ENCODE measurements around the gene SEMA3C.

SEMA3C gene

GRCh38 chr7:80703272-80703671 is 215.6 kb downstream of the SEMA3C start:
- H3K27ac ChIP-seq (replicated peaks; ENCODE audit: low read length), result no peak overlapping the region
- no peaks in the 10 kb centered on the region for H3K36me3 ChIP-seq (replicated peaks in 1 of 2; ENCODE audit: control insufficient read depth in 2 of 2, insufficient read depth in 2 of 2, low read length in 2 of 2)

DNA sequence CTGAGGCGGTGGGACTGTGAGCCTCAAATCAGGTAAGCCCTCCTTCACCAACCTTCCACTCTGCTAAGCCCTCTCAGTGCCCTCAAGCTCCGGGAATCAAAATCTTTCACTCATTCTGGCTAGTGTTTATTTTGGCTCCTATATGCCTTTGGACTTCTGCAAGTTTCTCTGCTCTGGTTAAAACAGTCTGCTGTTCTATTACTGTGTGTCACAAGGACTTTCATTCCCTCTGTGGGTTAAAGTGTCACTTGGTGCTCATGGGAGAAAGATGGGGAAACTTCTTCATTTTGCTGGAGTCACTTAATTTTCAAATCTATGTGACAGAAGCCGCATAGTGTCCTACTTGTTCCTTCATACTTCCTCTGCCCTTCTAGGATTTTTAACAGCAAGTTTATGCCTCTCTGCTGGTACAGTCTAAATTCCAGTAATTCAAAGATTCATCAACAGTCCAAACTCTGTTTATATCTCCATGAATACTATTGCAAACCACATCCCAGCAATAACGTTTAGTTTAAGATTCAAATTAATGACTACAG is 219.1 kb downstream of the SEMA3C start:
- Histone ChIP-seq H3K4ac (ENCODE audit: low read length) (no peak overlapping the region), H3K4me1 (ENCODE audit: control insufficient read depth in 2 of 2, insufficient read depth in 1 of 2, low read depth in 1 of 2, low read length in 2 of 2) (peaks cover 0 to 11% of the 10 kb centered on the region in 2 donors), H3K18ac (ENCODE audit: low read length) (no peak overlapping the region), H2BK5ac (ENCODE audit: low read length) (no peak overlapping the region), H2BK120ac (ENCODE audit: low read depth, low read length) (no peak overlapping the region), H2AFZ (ENCODE audit: low read length) (peak overlapping the region; percentile 71), H3K23ac (ENCODE audit: low read depth, low read length, poor library complexity) (no peak overlapping the region), H3K36me3 (replicated peaks in 1 of 2; ENCODE audit: control insufficient read depth in 2 of 2, insufficient read depth in 2 of 2, low read length in 2 of 2) (no peaks in the 10 kb centered on the region), H4K8ac (ENCODE audit: low read depth, low read length) (no peak overlapping the region), H4K91ac (ENCODE audit: low read depth, low read length, poor library complexity) (no peak overlapping the region), H3K27ac (replicated peaks; ENCODE audit: low read length) (no peak overlapping the region), H3K9me3 (replicated peaks in 1 of 2; ENCODE audit: control insufficient read depth in 2 of 2, insufficient read depth in 1 of 2, low read depth in 1 of 2, low read length in 2 of 2) (peaks cover 0 to under 1% of the 10 kb centered on the region in 2 donors), H3K14ac (ENCODE audit: low read length) (no peak overlapping the region), H3K9ac (ENCODE audit: low read depth, low read length, poor library complexity) (no peak overlapping the region), H2AK5ac (ENCODE audit: low read depth, low read length) (no peak overlapping the region), H3K79me1 (ENCODE audit: low read depth, low read length) (no peaks in the 10 kb centered on the region), H2BK12ac (ENCODE audit: low read length) (no peak overlapping the region), H3K4me2 (ENCODE audit: insufficient read depth, low read length, poor library complexity, severe bottlenecking) (no peak overlapping the region), H2BK15ac (ENCODE audit: low read length) (no peak overlapping the region), H3K27me3 (ENCODE audit: control insufficient read depth in 3 of 3, insufficient read depth in 3 of 3, low read depth in 1 of 3, low read length in 3 of 3) (no peaks in the 10 kb centered on the region), H3K4me3 (ENCODE audit: low read length in 2 of 2) (no peak overlapping the region)
- WGBS, 2 donors (ENCODE audit: extremely low coverage in 2 of 2, insufficient read length in 2 of 2, insufficient replicate concordance in 1 of 2), result no CpG with 5 or more reads among the region's 4 CpGs
- no peak for DNase-seq (ENCODE audit: low spot score)

More at GRCh38 chr7:80703272-80703671, 215.6 kb downstream of the SEMA3C start:
- no peak overlapping the region for H2BK5ac ChIP-seq (ENCODE audit: low read length)
- no peak overlapping the region for H2BK15ac ChIP-seq (ENCODE audit: low read length)
- WGBS, 2 donors (ENCODE audit: extremely low coverage in 2 of 2, insufficient read length in 2 of 2, insufficient replicate concordance in 1 of 2), result no CpG with 5 or more reads among the region's 1 CpG
- H3K18ac ChIP-seq (ENCODE audit: low read length), result no peak overlapping the region
- no peak for DNase-seq (ENCODE audit: low spot score)
- no peaks in the 10 kb centered on the region for H3K79me1 ChIP-seq (ENCODE audit: low read depth, low read length)
- H3K4ac ChIP-seq (ENCODE audit: low read length), result no peak overlapping the region
- peaks cover 0 to 11% of the 10 kb centered on the region in 2 donors for H3K4me1 ChIP-seq (ENCODE audit: control insufficient read depth in 2 of 2, insufficient read depth in 1 of 2, low read depth in 1 of 2, low read length in 2 of 2)
- H3K14ac ChIP-seq (ENCODE audit: low read length), result no peak overlapping the region
- no peak overlapping the region for H3K4me3 ChIP-seq (ENCODE audit: low read length in 2 of 2)
- no peaks in the 10 kb centered on the region for H3K9me3 ChIP-seq (replicated peaks in 1 of 2; ENCODE audit: control insufficient read depth in 2 of 2, insufficient read depth in 1 of 2, low read depth in 1 of 2, low read length in 2 of 2)
- no peak overlapping the region for H2BK120ac ChIP-seq (ENCODE audit: low read depth, low read length)
- no peak overlapping the region for H4K91ac ChIP-seq (ENCODE audit: low read depth, low read length, poor library complexity)
- no peak overlapping the region for H2AFZ ChIP-seq (ENCODE audit: low read length)
- no peak overlapping the region for H2AK5ac ChIP-seq (ENCODE audit: low read depth, low read length)
- H3K9ac ChIP-seq (ENCODE audit: low read depth, low read length, poor library complexity), result no peak overlapping the region
- no peak overlapping the region for H3K4me2 ChIP-seq (ENCODE audit: insufficient read depth, low read length, poor library complexity, severe bottlenecking)
- no peak overlapping the region for H3K23ac ChIP-seq (ENCODE audit: low read depth, low read length, poor library complexity)
- no peak overlapping the region for H2BK12ac ChIP-seq (ENCODE audit: low read length)
- no peaks in the 10 kb centered on the region for H3K27me3 ChIP-seq (ENCODE audit: control insufficient read depth in 3 of 3, insufficient read depth in 3 of 3, low read depth in 1 of 3, low read length in 3 of 3)
- H4K8ac ChIP-seq (ENCODE audit: low read depth, low read length), result no peak overlapping the region

DNA sequence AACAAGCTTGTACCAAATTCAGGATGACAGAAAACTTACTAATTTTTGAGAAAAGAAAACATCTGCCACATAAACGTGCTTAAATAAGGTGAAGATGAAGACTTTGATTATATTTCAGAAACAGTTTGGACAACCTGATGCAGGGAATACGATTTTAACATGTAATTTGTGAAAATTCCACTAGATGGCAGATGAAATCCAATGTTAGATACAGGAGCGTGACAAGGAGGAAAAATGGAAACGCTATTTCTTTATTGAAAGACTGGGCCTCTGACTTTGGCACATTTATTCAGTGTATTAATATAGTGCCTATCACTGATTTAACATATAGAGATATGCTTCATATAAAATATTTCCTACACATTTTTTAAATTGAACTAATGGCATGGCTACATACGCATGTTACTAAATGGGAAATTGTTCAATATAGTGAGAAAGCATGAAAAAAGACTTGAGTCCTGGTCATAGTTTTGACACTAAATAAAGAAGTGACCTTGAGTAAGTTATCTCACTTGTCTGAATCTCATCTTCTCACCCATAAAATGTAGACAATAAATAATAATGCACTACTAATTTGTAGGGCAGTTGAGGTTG is 219.7 kb downstream of the SEMA3C start:
- Histone ChIP-seq H2BK15ac (ENCODE audit: low read length) (no peak overlapping the region), H2BK120ac (ENCODE audit: low read depth, low read length) (no peak overlapping the region), H2AK5ac (ENCODE audit: low read depth, low read length) (no peak overlapping the region), H3K79me1 (ENCODE audit: low read depth, low read length) (no peaks in the 10 kb centered on the region), H3K23ac (ENCODE audit: low read depth, low read length, poor library complexity) (no peak overlapping the region), H3K4me2 (ENCODE audit: insufficient read depth, low read length, poor library complexity, severe bottlenecking) (no peak overlapping the region), H3K9me3 (replicated peaks in 1 of 2; ENCODE audit: control insufficient read depth in 2 of 2, insufficient read depth in 1 of 2, low read depth in 1 of 2, low read length in 2 of 2) (peaks cover 0 to 2% of the 10 kb centered on the region in 2 donors), H3K18ac (ENCODE audit: low read length) (no peak overlapping the region), H3K9ac (ENCODE audit: low read depth, low read length, poor library complexity) (no peak overlapping the region), H4K8ac (ENCODE audit: low read depth, low read length) (no peak overlapping the region), H3K36me3 (replicated peaks in 1 of 2; ENCODE audit: control insufficient read depth in 2 of 2, insufficient read depth in 2 of 2, low read length in 2 of 2) (no peaks in the 10 kb centered on the region), H3K4me3 (ENCODE audit: low read length in 2 of 2) (no peak overlapping the region), H3K27me3 (ENCODE audit: control insufficient read depth in 3 of 3, insufficient read depth in 3 of 3, low read depth in 1 of 3, low read length in 3 of 3) (no peaks in the 10 kb centered on the region), H2BK5ac (ENCODE audit: low read length) (no peak overlapping the region), H4K91ac (ENCODE audit: low read depth, low read length, poor library complexity) (no peak overlapping the region), H3K4ac (ENCODE audit: low read length) (no peak overlapping the region), H3K27ac (replicated peaks; ENCODE audit: low read length) (no peak overlapping the region), H2BK12ac (ENCODE audit: low read length) (no peak overlapping the region), H3K4me1 (ENCODE audit: control insufficient read depth in 2 of 2, insufficient read depth in 1 of 2, low read depth in 1 of 2, low read length in 2 of 2) (peaks cover 0 to 11% of the 10 kb centered on the region in 2 donors), H2AFZ (ENCODE audit: low read length) (peak overlapping the region; percentile 71), H3K14ac (ENCODE audit: low read length) (no peak overlapping the region)
- DNase-seq (ENCODE audit: low spot score), result peak; percentile 51
- WGBS, 2 donors (ENCODE audit: extremely low coverage in 2 of 2, insufficient read length in 2 of 2, insufficient replicate concordance in 1 of 2), result no CpG with 5 or more reads among the region's 5 CpGs
